ENCODE measurements around the gene XRCC6. TPM values are rescaled to one million over a fixed set of nuclear protein-coding genes. Genes with fewer than 3 reads are reported as not detected.

The XRCC6 gene
- total RNA-seq, 1 experiment from 2014 or later, result 414 TPM

DNA sequence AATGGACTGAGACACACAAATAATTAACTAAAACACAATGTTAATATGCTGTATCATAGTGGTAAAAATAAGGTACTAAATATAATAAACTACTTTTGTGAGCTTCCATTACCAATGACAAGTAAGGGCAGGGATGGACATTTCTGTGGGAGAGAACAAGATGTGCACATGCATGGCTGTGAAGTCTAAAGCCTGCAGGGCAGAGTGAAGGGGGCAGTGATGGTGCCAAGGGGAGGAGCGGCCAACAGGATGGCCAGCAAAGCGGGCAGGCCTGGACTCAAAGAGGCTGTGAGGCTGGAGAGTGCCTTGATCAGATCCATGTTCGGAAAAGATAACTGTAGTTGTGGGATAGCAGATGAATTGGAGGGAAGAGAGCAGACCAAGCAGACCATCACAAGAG is 12.7 kb upstream of the XRCC6 start:
- no peak overlapping the region for H3K4me3 ChIP-seq (ENCODE audit: low read depth, low read length)
- Mint-ChIP-seq H3K4me3 (ENCODE audit: unreplicated experiment) (no peak overlapping the region), H3K36me3 (ENCODE audit: insufficient read depth, unreplicated experiment) (peaks cover 28% of the 10 kb centered on the region), H3K9me3 (ENCODE audit: unreplicated experiment) (no peaks in the 10 kb centered on the region), H3K27ac (ENCODE audit: unreplicated experiment) (no peak overlapping the region), H3K27me3 (ENCODE audit: insufficient read depth, unreplicated experiment) (no peaks in the 10 kb centered on the region), H3K4me1 (ENCODE audit: low read depth, unreplicated experiment) (no peaks in the 10 kb centered on the region)
- no peaks in the 10 kb centered on the region for H3K27me3 ChIP-seq (replicated peaks; ENCODE audit: control insufficient read depth, insufficient read depth, low read length)
- H3K4me1 ChIP-seq, result no peaks in the 10 kb centered on the region
- BruUV-seq (replicated peaks), result no TSS peak
- POLR2A ChIA-PET, result no interaction called here
- no peak for DNase-seq
- CTCF ChIA-PET, result interaction anchor here (0.7 kb wide), 1 partner anchor 31 kb away, joined by 3 read pairs; no protein-coding TSS in a partner anchor
- no peaks in the 10 kb centered on the region for H3K9me3 ChIP-seq
- intact Hi-C loops (cut with micrococcal nuclease; ENCODE audit: unreplicated experiment), result no loop called here
- TF ChIP-seq, protein P1, sequence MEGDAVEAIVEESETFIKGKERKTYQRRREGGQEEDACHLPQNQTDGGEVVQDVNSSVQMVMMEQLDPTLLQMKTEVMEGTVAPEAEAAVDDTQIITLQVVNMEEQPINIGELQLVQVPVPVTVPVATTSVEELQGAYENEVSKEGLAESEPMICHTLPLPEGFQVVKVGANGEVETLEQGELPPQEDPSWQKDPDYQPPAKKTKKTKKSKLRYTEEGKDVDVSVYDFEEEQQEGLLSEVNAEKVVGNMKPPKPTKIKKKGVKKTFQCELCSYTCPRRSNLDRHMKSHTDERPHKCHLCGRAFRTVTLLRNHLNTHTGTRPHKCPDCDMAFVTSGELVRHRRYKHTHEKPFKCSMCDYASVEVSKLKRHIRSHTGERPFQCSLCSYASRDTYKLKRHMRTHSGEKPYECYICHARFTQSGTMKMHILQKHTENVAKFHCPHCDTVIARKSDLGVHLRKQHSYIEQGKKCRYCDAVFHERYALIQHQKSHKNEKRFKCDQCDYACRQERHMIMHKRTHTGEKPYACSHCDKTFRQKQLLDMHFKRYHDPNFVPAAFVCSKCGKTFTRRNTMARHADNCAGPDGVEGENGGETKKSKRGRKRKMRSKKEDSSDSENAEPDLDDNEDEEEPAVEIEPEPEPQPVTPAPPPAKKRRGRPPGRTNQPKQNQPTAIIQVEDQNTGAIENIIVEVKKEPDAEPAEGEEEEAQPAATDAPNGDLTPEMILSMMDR (IDR thresholded peaks at IDR 0.05; ENCODE audit: insufficient read depth in 1 of 2, low read depth in 1 of 2, low read length in 1 of 2, severe bottlenecking in 1 of 2, unreplicated experiment in 1 of 2), result no peak
- peaks cover 2% of the 10 kb centered on the region; the same call in 1 of the 2 replicates for H3K36me3 ChIP-seq (ENCODE audit: control insufficient read depth, insufficient read depth, low read length)

DNA sequence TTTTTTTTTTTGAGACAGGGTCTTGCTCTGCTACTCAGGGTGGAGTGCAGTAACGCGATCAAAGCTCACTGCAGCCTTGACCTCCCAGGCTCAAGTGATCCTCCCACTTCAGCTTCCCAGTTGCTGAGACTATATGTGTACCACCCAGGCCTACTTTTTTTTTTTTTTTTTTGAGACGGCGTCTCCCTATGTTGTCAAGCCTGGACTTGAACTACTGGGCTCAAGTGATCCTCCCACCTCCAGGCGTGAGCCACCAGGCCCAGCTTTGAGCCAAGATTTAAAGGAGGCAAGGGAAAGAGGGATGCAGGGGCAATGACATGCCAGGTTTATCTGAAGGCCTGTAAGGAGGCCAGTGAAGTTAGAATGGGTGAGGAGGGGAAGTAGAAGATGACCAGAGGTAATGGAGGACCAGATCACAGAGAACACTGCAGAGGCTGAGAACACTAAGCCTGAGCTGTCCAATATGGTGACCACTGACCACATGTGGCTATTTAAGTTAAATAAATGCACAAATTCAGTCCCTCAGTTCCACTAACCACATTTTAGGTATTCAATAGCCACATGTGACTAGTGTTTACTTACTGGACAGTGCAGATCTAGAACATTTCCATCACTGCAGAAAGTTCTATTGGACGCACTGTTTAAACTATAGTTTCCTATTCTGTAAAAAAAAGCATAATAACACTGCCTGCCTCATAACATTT is 8.3 kb upstream of the XRCC6 start:
- Histone ChIP-seq H3K4me1 (no peaks in the 10 kb centered on the region), H3K4me3 (ENCODE audit: low read depth, low read length) (no peak overlapping the region), H3K9me3 (no peaks in the 10 kb centered on the region), H3K27me3 (replicated peaks; ENCODE audit: control insufficient read depth, insufficient read depth, low read length) (no peaks in the 10 kb centered on the region), H3K36me3 (ENCODE audit: control insufficient read depth, insufficient read depth, low read length) (no peaks in the 10 kb centered on the region; the same call in 1 of the 2 replicates)
- intact Hi-C loops (cut with micrococcal nuclease; ENCODE audit: unreplicated experiment), result no loop called here
- Mint-ChIP-seq H3K36me3 (ENCODE audit: insufficient read depth, unreplicated experiment) (peaks cover 14% of the 10 kb centered on the region), H3K4me1 (ENCODE audit: low read depth, unreplicated experiment) (no peaks in the 10 kb centered on the region), H3K4me3 (ENCODE audit: unreplicated experiment) (no peak overlapping the region), H3K9me3 (ENCODE audit: unreplicated experiment) (no peaks in the 10 kb centered on the region), H3K27me3 (ENCODE audit: insufficient read depth, unreplicated experiment) (no peaks in the 10 kb centered on the region), H3K27ac (ENCODE audit: unreplicated experiment) (no peak overlapping the region)
- no peak for DNase-seq
- ChIA-PET POLR2A (no interaction called here), CTCF (no interaction called here)
- no TSS peak for BruUV-seq (replicated peaks)
- TF ChIP-seq, protein P1 (IDR thresholded peaks at IDR 0.05; ENCODE audit: insufficient read depth in 1 of 2, low read depth in 1 of 2, low read length in 1 of 2, severe bottlenecking in 1 of 2, unreplicated experiment in 1 of 2), result no peak

DNA sequence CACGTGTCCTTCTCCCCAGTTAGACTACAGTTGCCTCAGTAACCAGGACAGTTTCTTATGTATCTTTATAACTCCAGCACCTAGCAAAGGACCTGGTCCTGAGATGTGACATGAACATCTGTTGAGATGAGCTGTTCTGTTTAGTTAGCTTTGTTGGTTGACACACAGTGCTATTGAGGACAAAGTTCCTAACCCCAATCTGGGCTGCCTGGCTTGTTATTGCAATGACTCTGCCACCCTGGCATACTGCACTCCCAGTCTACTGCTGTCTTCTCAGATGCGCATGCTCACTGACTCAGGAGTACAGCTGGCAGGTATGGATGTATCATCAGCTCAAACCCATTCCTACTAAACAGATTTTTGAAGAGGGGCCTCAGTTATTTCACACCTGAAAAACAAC is 7.6 kb upstream of the XRCC6 start:
- POLR2A ChIA-PET, result no interaction called here

More for the DNA sequence above, 7.6 kb upstream of the XRCC6 start:
- Mint-ChIP-seq H3K4me1 (ENCODE audit: low read depth, unreplicated experiment) (no peaks in the 10 kb centered on the region), H3K36me3 (ENCODE audit: insufficient read depth, unreplicated experiment) (peaks cover 14% of the 10 kb centered on the region), H3K27ac (ENCODE audit: unreplicated experiment) (no peak overlapping the region), H3K9me3 (ENCODE audit: unreplicated experiment) (no peaks in the 10 kb centered on the region), H3K27me3 (ENCODE audit: insufficient read depth, unreplicated experiment) (no peaks in the 10 kb centered on the region), H3K4me3 (ENCODE audit: unreplicated experiment) (no peak overlapping the region)
- peaks cover under 1% of the 10 kb centered on the region; the same call in 1 of the 2 replicates for H3K4me1 ChIP-seq
- no TSS peak for BruUV-seq (replicated peaks)
- no peaks in the 10 kb centered on the region for H3K27me3 ChIP-seq (replicated peaks; ENCODE audit: control insufficient read depth, insufficient read depth, low read length)
- CTCF ChIA-PET, result no interaction called here
- intact Hi-C loops (cut with micrococcal nuclease; ENCODE audit: unreplicated experiment), result no loop called here
- H3K9me3 ChIP-seq, result no peaks in the 10 kb centered on the region
- DNase-seq, result no peak
- TF ChIP-seq, protein P1 (IDR thresholded peaks at IDR 0.05; ENCODE audit: insufficient read depth in 1 of 2, low read depth in 1 of 2, low read length in 1 of 2, severe bottlenecking in 1 of 2, unreplicated experiment in 1 of 2), result no peak
- no peaks in the 10 kb centered on the region; the same call in 1 of the 2 replicates for H3K36me3 ChIP-seq (ENCODE audit: control insufficient read depth, insufficient read depth, low read length)
- H3K4me3 ChIP-seq (ENCODE audit: low read depth, low read length), result no peak overlapping the region
